ENCODE measurements around the gene RACGAP1.

The RACGAP1 gene

DNA sequence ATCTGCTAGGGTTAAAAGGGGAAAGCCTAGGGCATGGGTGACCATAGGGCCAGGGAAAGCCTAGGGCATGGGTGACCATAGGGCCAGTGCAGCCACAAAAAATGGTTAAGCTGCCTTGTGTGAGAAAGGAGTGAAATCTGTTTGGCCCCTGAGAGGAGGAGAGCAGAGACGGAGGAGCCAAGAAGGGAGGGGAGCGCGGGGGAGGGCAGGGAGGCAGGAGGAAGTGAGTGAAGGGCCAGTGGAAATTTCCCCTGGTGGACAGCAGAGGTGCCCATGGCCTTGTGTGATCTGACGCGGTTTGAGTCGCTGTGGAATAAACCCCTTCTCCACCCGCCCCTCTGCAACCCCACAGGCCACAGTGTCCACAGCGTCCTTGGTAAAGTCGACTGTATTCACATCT lies 53.2 kb downstream of the RACGAP1 start:
- Mint-ChIP-seq H3K36me3 (ENCODE audit: low read depth) (no peaks in the 10 kb centered on the region), H3K27me3 (ENCODE audit: low read depth, poor library complexity) (peaks cover 8% of the 10 kb centered on the region)

DNA sequence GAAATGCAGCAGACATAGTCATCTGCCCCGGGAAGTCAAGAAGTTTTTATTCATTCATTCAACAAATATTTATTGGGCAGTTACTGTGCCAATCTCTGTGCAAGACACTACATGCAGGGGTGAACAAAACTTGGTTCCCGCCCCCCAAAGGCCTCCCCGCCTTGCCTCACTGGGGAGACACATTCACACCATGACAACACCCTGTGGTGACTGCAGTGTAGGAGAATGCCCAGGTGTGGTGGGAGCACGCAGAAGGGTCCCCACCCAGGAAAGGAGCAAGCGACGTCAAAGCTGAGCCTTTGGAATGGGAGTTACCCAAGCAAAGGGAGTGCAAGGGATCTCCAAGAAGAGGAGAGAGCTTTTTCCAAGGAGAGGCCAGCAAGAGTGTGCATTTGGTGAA lies 54.2 kb downstream of the RACGAP1 start:
- no peaks in the 10 kb centered on the region for H3K9me3 Mint-ChIP-seq
- peaks cover 32% of the 10 kb centered on the region for H3K4me1 Mint-ChIP-seq
- H3K36me3 Mint-ChIP-seq (ENCODE audit: low read depth): no peaks in the 10 kb centered on the region
- DNase-seq: no peak
- H3K27me3 Mint-ChIP-seq (ENCODE audit: low read depth, poor library complexity): peaks cover 7% of the 10 kb centered on the region
- H3K4me3 Mint-ChIP-seq: no peak overlapping the region
- H3K27ac Mint-ChIP-seq: no peak overlapping the region
- no peak for TF ChIP-seq CTCF (IDR thresholded peaks at IDR 0.05)

More for the DNA sequence above, 53.2 kb downstream of the RACGAP1 start:
- TF ChIP-seq CTCF (IDR thresholded peaks at IDR 0.05): no peak
- H3K4me1 Mint-ChIP-seq: peaks cover 26% of the 10 kb centered on the region
- H3K4me3 Mint-ChIP-seq: no peak overlapping the region
- no peak for DNase-seq
- H3K27ac Mint-ChIP-seq: no peak overlapping the region
- no peaks in the 10 kb centered on the region for H3K9me3 Mint-ChIP-seq

GRCh38 chr12:49970658-49971057 lies 54.6 kb downstream of the RACGAP1 start:
- no peaks in the 10 kb centered on the region for H3K36me3 Mint-ChIP-seq (ENCODE audit: low read depth)
- TF ChIP-seq CTCF (IDR thresholded peaks at IDR 0.05): no peak
- H3K27me3 Mint-ChIP-seq (ENCODE audit: low read depth, poor library complexity): peaks cover 11% of the 10 kb centered on the region
- H3K27ac Mint-ChIP-seq: no peak overlapping the region
- DNase-seq: no peak
- no peak overlapping the region for H3K4me3 Mint-ChIP-seq
- H3K4me1 Mint-ChIP-seq: peaks cover 36% of the 10 kb centered on the region
- no peaks in the 10 kb centered on the region for H3K9me3 Mint-ChIP-seq

GRCh38 chr12:49969651-49970429 lies 55.5 kb downstream of the RACGAP1 start:
- no peak for DNase-seq
- TF ChIP-seq CTCF (IDR thresholded peaks at IDR 0.05): no peak
- Mint-ChIP-seq H3K4me1 (peaks cover 36% of the 10 kb centered on the region), H3K27me3 (ENCODE audit: low read depth, poor library complexity) (peaks cover 16% of the 10 kb centered on the region), H3K36me3 (ENCODE audit: low read depth) (no peaks in the 10 kb centered on the region), H3K27ac (no peak overlapping the region), H3K9me3 (no peaks in the 10 kb centered on the region), H3K4me3 (no peak overlapping the region)

- no peak overlapping the region for H3K4me3 Mint-ChIP-seq
- H3K27me3 Mint-ChIP-seq (ENCODE audit: low read depth, poor library complexity): peaks cover 25% of the 10 kb centered on the region
- no peak overlapping the region for H3K27ac Mint-ChIP-seq
- H3K36me3 Mint-ChIP-seq (ENCODE audit: low read depth): no peaks in the 10 kb centered on the region
- TF ChIP-seq CTCF (IDR thresholded peaks at IDR 0.05): no peak
- no peak for DNase-seq
- H3K9me3 Mint-ChIP-seq: no peaks in the 10 kb centered on the region
- peaks cover 34% of the 10 kb centered on the region for H3K4me1 Mint-ChIP-seq
Observed at GRCh38 chr12:49969027-49969426, 56.3 kb downstream of the RACGAP1 start.

DNA sequence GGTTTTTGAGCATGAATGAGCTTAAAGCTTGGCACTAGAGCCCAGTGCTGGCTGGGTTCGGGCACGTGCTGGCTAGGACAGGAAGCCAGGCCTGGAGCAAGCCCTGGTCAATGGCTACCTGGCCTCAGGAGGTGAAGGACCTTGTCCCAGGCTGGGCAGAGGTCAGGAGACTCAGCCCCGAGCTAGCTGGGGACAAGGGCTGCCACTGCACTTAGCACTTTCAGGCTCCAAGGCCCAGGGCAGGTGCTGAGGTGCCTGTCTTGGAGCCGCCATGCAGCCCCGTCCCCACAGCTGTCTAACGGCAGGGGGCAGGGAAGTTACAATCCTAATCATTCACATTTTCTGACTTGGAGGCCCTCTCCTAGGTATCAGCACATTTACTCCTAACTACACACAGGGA lies 56.8 kb downstream of the RACGAP1 start:
- Mint-ChIP-seq H3K4me1 (peaks cover 29% of the 10 kb centered on the region), H3K36me3 (ENCODE audit: low read depth) (no peaks in the 10 kb centered on the region), H3K27ac (no peak overlapping the region)

More for the DNA sequence above, 56.8 kb downstream of the RACGAP1 start:
- Mint-ChIP-seq H3K4me3 (no peak overlapping the region), H3K27me3 (ENCODE audit: low read depth, poor library complexity) (peaks cover 29% of the 10 kb centered on the region), H3K9me3 (no peaks in the 10 kb centered on the region)
- DNase-seq: no peak
- TF ChIP-seq CTCF (IDR thresholded peaks at IDR 0.05): no peak

Data from nephron progenitor cell (in vitro differentiated cells).